Neural cell (in vitro differentiated cells): ENCODE data around the gene PDE4D. TPM values are rescaled to one million over a fixed set of nuclear protein-coding genes. Genes with fewer than 3 reads are reported as not detected.

ENCODE experiments used
- H2AFZ ChIP-seq: fragments of 200-600, 300-800 bp; sonication (generic), shearing (Covaris generic); 2 replicates; pipeline ENCODE4 v1.6.0; 2014; ENCODE audit warnings: low read depth, mild to moderate bottlenecking, antibody characterized with exemption, low read length, moderate library complexity
- H3F3A ChIP-seq: fragments of 200-600 bp; shearing (Covaris generic); 2 replicates; pipeline ENCODE4 v1.6.1; 2016; ENCODE audit warnings: mild to moderate bottlenecking, moderate library complexity, mixed read lengths, antibody characterized with exemption, low read length; ENCODE audit not compliant: insufficient read depth, poor library complexity, severe bottlenecking
- H3K27ac ChIP-seq: fragments of 200-600, 300-800 bp; sonication (generic), shearing (Covaris generic); 2 replicates; pipeline ENCODE4 v1.5.1; 2014; ENCODE audit warnings: mild to moderate bottlenecking, low read length, moderate library complexity
- H3K27me3 ChIP-seq: fragments of 300-800, 200-600 bp; sonication (generic), shearing (Covaris generic); 2 replicates; pipeline ENCODE4 v1.6.0; 2014; ENCODE audit warnings: mild to moderate bottlenecking, low read depth, low read length, moderate library complexity; ENCODE audit not compliant: insufficient read depth
- H3K36me3 ChIP-seq: fragments of 300-800, 200-600 bp; sonication (generic), shearing (Covaris generic); 2 replicates; pipeline ENCODE4 v1.5.1; 2014; ENCODE audit warnings: mild to moderate bottlenecking, antibody characterized with exemption, low read length, moderate library complexity; ENCODE audit not compliant: insufficient read depth
- H3K4me2 ChIP-seq: fragments of 300-800, 200-600 bp; sonication (generic), shearing (Covaris generic); 2 replicates; pipeline ENCODE4 v1.6.0; 2014; ENCODE audit warnings: mild to moderate bottlenecking, low read length
- H3K4me3 ChIP-seq: fragments of 300-800, 200-600 bp; sonication (generic), shearing (Covaris generic); 2 replicates; pipeline ENCODE4 v1.5.1; 2014; ENCODE audit warnings: mild to moderate bottlenecking, low read length, moderate library complexity
- H3K79me2 ChIP-seq: fragments of 200-600 bp; shearing (Covaris generic); replicated peaks from 2 replicates; pipeline ENCODE4 v1.6.0; 2014; ENCODE audit warnings: mild to moderate bottlenecking, low read length, moderate library complexity; ENCODE audit not compliant: insufficient read depth
- H3K9ac ChIP-seq: fragments of 300-800, 200-600 bp; sonication (generic), shearing (Covaris generic); 2 replicates; pipeline ENCODE4 v1.6.1; 2016; ENCODE audit warnings: mild to moderate bottlenecking, low read length, mixed read lengths
- H3K9me2 ChIP-seq: fragments of 200-600 bp; shearing (Covaris generic); 2 replicates; pipeline ENCODE4 v1.6.1; 2016; ENCODE audit warnings: mild to moderate bottlenecking, low read length, mixed read lengths; ENCODE audit not compliant: insufficient read depth
- H3K9me3 ChIP-seq: fragments of 200-600, 300-800 bp; sonication (generic), shearing (Covaris generic); 2 replicates; pipeline ENCODE4 v1.6.1; 2016; ENCODE audit warnings: mild to moderate bottlenecking, mixed run types, low read length, moderate library complexity, mixed read lengths
- H4K20me1 ChIP-seq: fragments of 200-600 bp; shearing (Covaris generic); 2 replicates; pipeline ENCODE4 v1.6.1; 2016; ENCODE audit warnings: mild to moderate bottlenecking, mixed run types; ENCODE audit not compliant: insufficient read depth
- CTCF ChIP-seq: fragments of 450-650 bp; IDR thresholded peaks from 2 replicates; pipeline ENCODE4 v1.5.1; 2014; ENCODE audit warnings: antibody characterized with exemption, mild to moderate bottlenecking, moderate library complexity; ENCODE audit not compliant: poor library complexity, severe bottlenecking
- EP300 ChIP-seq: fragments of 450-650 bp; conservative IDR thresholded peaks from 2 replicates; pipeline ENCODE4 v1.6.1; 2014; ENCODE audit warnings: antibody characterized with exemption, mild to moderate bottlenecking, moderate library complexity; ENCODE audit not compliant: poor library complexity, severe bottlenecking
- EZH2 ChIP-seq: fragments of 200-600, 300-800 bp; shearing (Covaris generic), sonication (generic); IDR thresholded peaks from 2 replicates; pipeline ENCODE4 v1.6.1; 2014; ENCODE audit warnings: antibody characterized with exemption, low read length, borderline replicate concordance, mild to moderate bottlenecking; ENCODE audit not compliant: insufficient read depth, poor library complexity, severe bottlenecking
- MXI1 ChIP-seq: fragments of 450-650 bp; conservative IDR thresholded peaks from 2 replicates; pipeline ENCODE4 v1.6.1; 2014; ENCODE audit warnings: antibody characterized with exemption, mild to moderate bottlenecking; ENCODE audit not compliant: poor library complexity, severe bottlenecking
- POLR2AphosphoS5 ChIP-seq: IDR thresholded peaks from 2 replicates; pipeline ENCODE4 v1.6.1; 2012
- RAD21 ChIP-seq: fragments of 450-650 bp; conservative IDR thresholded peaks from 2 replicates; pipeline ENCODE4 v1.6.1; 2014; ENCODE audit warnings: antibody characterized with exemption, mild to moderate bottlenecking, moderate library complexity
- REST ChIP-seq: IDR thresholded peaks from 2 replicates; pipeline ENCODE4 v1.6.1; 2012; ENCODE audit warnings: borderline replicate concordance
- SMC3 ChIP-seq: fragments of 450-650 bp; conservative IDR thresholded peaks from 2 replicates; pipeline ENCODE4 v1.6.1; 2014; ENCODE audit warnings: antibody characterized with exemption, mild to moderate bottlenecking, moderate library complexity; ENCODE audit not compliant: poor library complexity
- polyA plus RNA-seq: library from polyadenylated mRNA; depleted of rRNA; stranded (reverse); fragments of >200 nt; gene quantifications from 2 replicates; pipeline ENCODE4 v1.2.3, GENCODE V29; 2014

The PDE4D gene
- polyA plus RNA-seq, 1 donor from 2014 or later = 42.8 TPM

DNA sequence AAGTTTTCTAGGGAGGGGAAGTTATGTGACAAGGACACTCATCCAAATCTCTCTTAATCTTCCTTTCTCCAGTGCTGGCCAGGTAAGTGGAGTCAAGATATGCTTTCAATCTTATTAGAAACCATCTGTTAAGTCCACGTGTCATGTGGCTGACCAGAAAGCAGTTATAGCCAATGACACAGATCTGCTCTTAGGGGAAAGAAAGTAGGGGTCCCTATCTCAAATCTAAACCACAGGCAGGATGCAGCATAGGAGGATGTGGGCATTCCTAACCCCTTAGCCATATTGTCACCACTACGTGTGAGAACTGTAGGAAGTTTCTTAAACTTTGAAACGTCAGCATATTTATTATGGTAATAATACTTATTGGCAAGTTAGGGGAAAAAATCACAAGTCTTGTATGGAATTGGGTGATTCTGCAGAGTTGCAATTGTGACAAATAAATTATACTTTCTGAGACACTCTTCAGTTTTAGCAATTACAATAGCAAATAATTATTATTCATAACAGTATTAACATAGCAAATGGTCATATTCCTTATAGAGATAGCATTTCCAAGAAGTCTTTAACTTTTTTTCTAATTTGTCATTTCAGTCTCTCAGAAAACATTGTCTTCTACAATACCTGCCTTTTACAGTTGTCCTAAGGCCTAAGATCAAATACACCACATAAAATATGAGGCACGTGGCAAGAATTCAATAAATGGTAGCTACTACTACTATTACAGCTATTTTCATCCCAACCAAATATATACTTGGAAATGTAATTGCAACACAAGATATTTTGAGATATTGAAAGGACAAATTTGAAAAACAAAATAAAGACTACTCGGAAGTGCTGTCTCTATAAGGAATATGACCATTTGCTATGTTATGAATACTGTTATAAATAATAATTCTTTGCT is 236.9 kb downstream of the PDE4D start:
- TF ChIP-seq EZH2 (no peak), POLR2AphosphoS5 (no peak), MXI1 (no peak), REST (no peak), CTCF (no peak), SMC3 (no peak), RAD21 (no peak), EP300 (no peak)

GRCh38 chr5:59655693-59656309 is 237.7 kb downstream of the PDE4D start:
- Histone ChIP-seq H3F3A (no peaks in the 10 kb centered on the region), H3K9me3 (no peaks in the 10 kb centered on the region), H2AFZ (no peak overlapping the region), H3K9ac (no peak overlapping the region), H3K27me3 (no peaks in the 10 kb centered on the region), H3K36me3 (no peaks in the 10 kb centered on the region), H3K4me2 (no peak overlapping the region), H3K4me3 (no peak overlapping the region), H3K9me2 (no peaks in the 10 kb centered on the region), H4K20me1 (no peaks in the 10 kb centered on the region), H3K27ac (no peak overlapping the region), H3K79me2 (no peaks in the 10 kb centered on the region)
- TF ChIP-seq POLR2AphosphoS5 = no peak
- TF ChIP-seq EP300 = no peak
- TF ChIP-seq SMC3 = no peak
- no peak for TF ChIP-seq EZH2
- TF ChIP-seq RAD21 = no peak

More for the DNA sequence above, 236.9 kb downstream of the PDE4D start:
- Histone ChIP-seq H3K36me3 (no peaks in the 10 kb centered on the region), H2AFZ (no peak overlapping the region), H3K9me3 (no peaks in the 10 kb centered on the region), H3K9me2 (no peaks in the 10 kb centered on the region), H3K9ac (no peak overlapping the region), H3K79me2 (no peaks in the 10 kb centered on the region), H3K4me2 (no peak overlapping the region), H3K27me3 (no peaks in the 10 kb centered on the region), H3K27ac (no peak overlapping the region), H4K20me1 (no peaks in the 10 kb centered on the region), H3F3A (no peaks in the 10 kb centered on the region), H3K4me3 (no peak overlapping the region)
